K562 (cell line): ENCODE data around the gene BRWD1. TPM values are rescaled to one million over a fixed set of nuclear protein-coding genes. Genes with fewer than 3 reads are reported as not detected.

ENCODE experiments used
- BACH1 ChIP-seq: fragments of 200-800 bp; sonication (Bioruptor generic); IDR thresholded peaks from 2 replicates; pipeline ENCODE4 v1.6.1; 2016; ENCODE audit warnings: missing genetic modification characterization, missing compliant biosample characterization
- SP2 ChIP-seq: IDR thresholded peaks from 2 replicates; pipeline ENCODE4 v1.6.1; 2011; ENCODE audit warnings: mild to moderate bottlenecking, low read depth, low read length, moderate library complexity; ENCODE audit not compliant: poor library complexity, severe bottlenecking; ENCODE audit errors: extremely low read depth
- ZMIZ1 ChIP-seq, 2 experiments: fragments of 150-350 bp in 1 of 2; IDR thresholded peaks; 2 replicates each; pipeline ENCODE4 v1.6.1; 2012 to 2016; ENCODE audit warnings: low read depth in 2 of 2, low read length in 2 of 2, mild to moderate bottlenecking in 1 of 2, moderate library complexity in 1 of 2
- polyA plus RNA-seq, 8 experiments: library from polyadenylated mRNA; depleted of rRNA in 4 of 8; stranded (reverse) in 5 of 8; unstranded in 3 of 8; fragments of >200 nt; fragmentation: Nextera tagmentation in 2 of 8; fragmentation: Illumina TruSeq in 1 of 8; extraction: Ambion mirVana in 2 of 8; extraction: Trizol in 1 of 8; gene quantifications; 2 replicates each; pipeline versions ENCODE4 v1.2.1 to v1.2.3, GENCODE V29; 2011 to 2014; ENCODE audit warnings: inconsistent platforms in 1 of 8, missing spikeins in 1 of 8
- total RNA-seq, 7 experiments: library from RNA; depleted of rRNA in 6 of 7; stranded (reverse); fragments of >200 nt in 6 of 7; fragmentation: Illumina TruSeq in 2 of 7; extraction: Trizol in 2 of 7; gene quantifications; 2 replicates each; pipeline versions ENCODE4 v1.2.1 to v1.2.3, GENCODE V29; 2011 to 2021; ENCODE audit warnings: low replicate concordance in 1 of 7
- TF ChIP-seq, protein P1 (sequence below): IDR thresholded peaks from 2 replicates; pipeline ENCODE4 v1.6.1; 2011; ENCODE audit warnings: borderline replicate concordance, low read depth, mild to moderate bottlenecking, moderate library complexity, low read length; ENCODE audit not compliant: insufficient read depth, poor library complexity, severe bottlenecking

Gene BRWD1
- total and polyA plus RNA-seq, 9 of the 15 experiments (the other 6 are each of a cell fraction or from before 2014, with no cell fraction given): 10.1 to 60.2 (median 34.1) TPM

DNA sequence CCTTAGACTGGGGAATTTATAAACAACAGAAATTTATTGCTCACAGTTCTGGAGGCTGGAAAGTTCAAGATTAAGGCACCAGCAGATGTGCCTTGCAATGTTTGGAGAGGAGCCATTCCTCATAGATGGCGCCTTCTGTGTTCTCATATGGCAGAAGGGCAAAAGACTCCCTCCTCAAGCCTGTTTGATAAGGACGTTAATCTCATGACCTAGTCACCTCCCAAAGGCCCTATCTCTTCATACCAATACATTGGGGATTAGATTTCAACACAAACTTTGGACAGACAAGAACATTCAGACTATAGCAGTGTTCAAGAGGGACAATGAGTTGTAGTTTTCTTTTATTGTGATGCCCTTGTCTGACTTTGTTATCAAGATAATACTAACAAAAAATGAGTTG lies 164.5 kb downstream of the BRWD1 start (continued):
- TF ChIP-seq ZMIZ1 (IDR thresholded peaks at IDR 0.05; ENCODE audit: low read depth in 2 of 2, low read length in 2 of 2): no peak
- TF ChIP-seq BACH1 (tag): no peak
- no peak for TF ChIP-seq SP2
- TF ChIP-seq, protein P1, sequence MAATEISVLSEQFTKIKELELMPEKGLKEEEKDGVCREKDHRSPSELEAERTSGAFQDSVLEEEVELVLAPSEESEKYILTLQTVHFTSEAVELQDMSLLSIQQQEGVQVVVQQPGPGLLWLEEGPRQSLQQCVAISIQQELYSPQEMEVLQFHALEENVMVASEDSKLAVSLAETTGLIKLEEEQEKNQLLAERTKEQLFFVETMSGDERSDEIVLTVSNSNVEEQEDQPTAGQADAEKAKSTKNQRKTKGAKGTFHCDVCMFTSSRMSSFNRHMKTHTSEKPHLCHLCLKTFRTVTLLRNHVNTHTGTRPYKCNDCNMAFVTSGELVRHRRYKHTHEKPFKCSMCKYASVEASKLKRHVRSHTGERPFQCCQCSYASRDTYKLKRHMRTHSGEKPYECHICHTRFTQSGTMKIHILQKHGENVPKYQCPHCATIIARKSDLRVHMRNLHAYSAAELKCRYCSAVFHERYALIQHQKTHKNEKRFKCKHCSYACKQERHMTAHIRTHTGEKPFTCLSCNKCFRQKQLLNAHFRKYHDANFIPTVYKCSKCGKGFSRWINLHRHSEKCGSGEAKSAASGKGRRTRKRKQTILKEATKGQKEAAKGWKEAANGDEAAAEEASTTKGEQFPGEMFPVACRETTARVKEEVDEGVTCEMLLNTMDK: no peak
